ENCODE measurements around the gene PPIL1.

The PPIL1 gene

DNA sequence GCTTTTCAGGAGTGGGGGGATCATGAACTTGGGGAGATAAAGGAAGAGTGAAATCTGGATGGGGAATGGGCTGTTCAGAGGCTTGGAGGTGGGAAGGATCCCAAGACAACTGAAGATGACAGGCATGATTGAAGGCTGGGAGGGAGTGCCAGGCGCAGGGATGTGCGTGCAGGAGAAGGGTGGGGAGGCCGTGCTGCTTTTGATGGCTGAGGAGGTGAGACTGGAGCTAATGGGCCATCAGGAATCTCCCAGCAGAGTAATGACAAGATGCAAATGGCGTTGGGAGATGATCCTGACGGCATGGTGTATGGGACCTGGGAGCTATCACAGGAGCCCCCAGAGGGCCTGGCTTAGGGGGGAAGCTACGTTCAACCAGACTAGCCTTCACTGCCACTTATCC, 36.9 kb downstream of the PPIL1 start:
- TF ChIP-seq, protein P1, sequence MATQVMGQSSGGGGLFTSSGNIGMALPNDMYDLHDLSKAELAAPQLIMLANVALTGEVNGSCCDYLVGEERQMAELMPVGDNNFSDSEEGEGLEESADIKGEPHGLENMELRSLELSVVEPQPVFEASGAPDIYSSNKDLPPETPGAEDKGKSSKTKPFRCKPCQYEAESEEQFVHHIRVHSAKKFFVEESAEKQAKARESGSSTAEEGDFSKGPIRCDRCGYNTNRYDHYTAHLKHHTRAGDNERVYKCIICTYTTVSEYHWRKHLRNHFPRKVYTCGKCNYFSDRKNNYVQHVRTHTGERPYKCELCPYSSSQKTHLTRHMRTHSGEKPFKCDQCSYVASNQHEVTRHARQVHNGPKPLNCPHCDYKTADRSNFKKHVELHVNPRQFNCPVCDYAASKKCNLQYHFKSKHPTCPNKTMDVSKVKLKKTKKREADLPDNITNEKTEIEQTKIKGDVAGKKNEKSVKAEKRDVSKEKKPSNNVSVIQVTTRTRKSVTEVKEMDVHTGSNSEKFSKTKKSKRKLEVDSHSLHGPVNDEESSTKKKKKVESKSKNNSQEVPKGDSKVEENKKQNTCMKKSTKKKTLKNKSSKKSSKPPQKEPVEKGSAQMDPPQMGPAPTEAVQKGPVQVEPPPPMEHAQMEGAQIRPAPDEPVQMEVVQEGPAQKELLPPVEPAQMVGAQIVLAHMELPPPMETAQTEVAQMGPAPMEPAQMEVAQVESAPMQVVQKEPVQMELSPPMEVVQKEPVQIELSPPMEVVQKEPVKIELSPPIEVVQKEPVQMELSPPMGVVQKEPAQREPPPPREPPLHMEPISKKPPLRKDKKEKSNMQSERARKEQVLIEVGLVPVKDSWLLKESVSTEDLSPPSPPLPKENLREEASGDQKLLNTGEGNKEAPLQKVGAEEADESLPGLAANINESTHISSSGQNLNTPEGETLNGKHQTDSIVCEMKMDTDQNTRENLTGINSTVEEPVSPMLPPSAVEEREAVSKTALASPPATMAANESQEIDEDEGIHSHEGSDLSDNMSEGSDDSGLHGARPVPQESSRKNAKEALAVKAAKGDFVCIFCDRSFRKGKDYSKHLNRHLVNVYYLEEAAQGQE (IDR thresholded peaks at IDR 0.05; ENCODE audit: insufficient read depth in 1 of 2, low read depth in 2 of 2, low read length in 2 of 2), result no peak
- TF ChIP-seq SIN3A (IDR thresholded peaks at IDR 0.05; ENCODE audit: borderline replicate concordance, insufficient read depth, low read length) (no peak), POLR2AphosphoS5 (IDR thresholded peaks at IDR 0.05; ENCODE audit: low read depth, low read length) (no peak), TAF1 (IDR thresholded peaks at IDR 0.05; ENCODE audit: borderline replicate concordance, insufficient read depth, low read length) (no peak), FOXP2 (optimal IDR thresholded peaks at IDR 0.05; ENCODE audit: borderline replicate concordance, extremely low read depth, extremely low read length, insufficient read depth) (no peak)

DNA sequence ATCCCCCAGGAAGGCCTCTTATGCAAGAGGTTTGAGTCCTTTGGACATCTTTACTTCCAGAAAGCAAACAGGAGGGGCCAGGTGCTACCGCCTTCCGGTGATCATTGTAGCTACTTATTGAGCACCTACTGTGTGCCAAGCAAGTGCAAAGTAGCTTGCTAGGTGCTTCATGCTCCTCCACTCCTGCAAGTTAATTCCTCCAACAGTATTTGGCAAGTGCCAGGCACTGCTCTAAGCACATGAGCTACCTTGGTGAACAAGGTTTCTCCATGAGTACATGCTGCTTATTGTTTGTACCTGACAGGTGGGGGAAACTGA, 37.6 kb downstream of the PPIL1 start:
- TF ChIP-seq SIN3A (IDR thresholded peaks at IDR 0.05; ENCODE audit: borderline replicate concordance, insufficient read depth, low read length), result no peak
- no peak for TF ChIP-seq POLR2AphosphoS5 (IDR thresholded peaks at IDR 0.05; ENCODE audit: low read depth, low read length)
- no peak for TF ChIP-seq TAF1 (IDR thresholded peaks at IDR 0.05; ENCODE audit: borderline replicate concordance, insufficient read depth, low read length)
- no peak for TF ChIP-seq FOXP2 (optimal IDR thresholded peaks at IDR 0.05; ENCODE audit: borderline replicate concordance, extremely low read depth, extremely low read length, insufficient read depth)
- TF ChIP-seq, protein P1 (IDR thresholded peaks at IDR 0.05; ENCODE audit: insufficient read depth in 1 of 2, low read depth in 2 of 2, low read length in 2 of 2), result no peak

DNA sequence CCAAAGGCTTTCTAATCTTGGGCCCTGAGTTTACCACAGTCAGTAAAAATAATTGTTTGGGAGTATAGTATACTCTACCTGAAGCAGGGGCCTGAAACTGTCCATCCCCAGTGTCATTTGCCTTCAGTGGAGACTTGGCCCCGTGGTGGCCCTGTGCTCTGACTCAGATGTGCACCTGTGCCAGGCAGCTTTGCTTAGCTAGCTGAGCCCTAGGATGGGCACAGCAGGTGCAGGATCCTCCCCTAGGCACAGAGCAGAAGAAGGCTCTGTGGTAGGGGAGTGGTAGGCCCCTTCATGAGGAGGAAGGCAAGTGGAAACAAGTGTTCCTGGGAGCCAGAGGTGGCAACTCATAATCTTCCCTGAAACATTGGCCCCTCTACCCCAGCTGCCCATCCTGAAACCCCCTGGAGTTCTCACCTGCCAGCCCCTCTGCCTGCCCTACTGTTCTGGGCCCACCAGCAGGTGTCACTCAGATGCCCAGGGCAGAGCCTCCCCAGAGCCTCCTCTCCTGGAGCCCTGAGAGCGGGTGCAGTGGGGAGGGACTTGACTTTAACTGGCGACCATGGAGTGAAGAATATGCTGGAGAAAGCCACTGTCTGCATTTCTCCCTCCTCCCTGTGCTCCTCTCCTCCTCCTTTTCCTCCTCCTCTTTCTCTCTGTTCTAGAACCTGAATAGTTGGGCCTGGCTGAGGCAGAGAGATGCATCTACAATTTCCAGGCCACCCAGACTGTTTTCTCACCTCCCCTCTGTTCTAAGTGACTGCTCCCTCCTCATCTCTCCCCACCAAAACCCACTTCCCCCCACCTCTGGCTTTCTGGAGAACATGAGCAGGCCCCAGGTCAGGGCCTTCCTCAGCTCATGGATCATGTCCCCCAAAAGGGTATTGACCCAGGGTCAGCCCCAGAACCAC, 38.2 kb downstream of the PPIL1 start:
- TF ChIP-seq SIN3A (IDR thresholded peaks at IDR 0.05; ENCODE audit: borderline replicate concordance, insufficient read depth, low read length) (no peak), FOXP2 (optimal IDR thresholded peaks at IDR 0.05; ENCODE audit: borderline replicate concordance, extremely low read depth, extremely low read length, insufficient read depth) (no peak), POLR2AphosphoS5 (IDR thresholded peaks at IDR 0.05; ENCODE audit: low read depth, low read length) (no peak), TAF1 (IDR thresholded peaks at IDR 0.05; ENCODE audit: borderline replicate concordance, insufficient read depth, low read length) (no peak)
- TF ChIP-seq, protein P1 (IDR thresholded peaks at IDR 0.05; ENCODE audit: insufficient read depth in 1 of 2, low read depth in 2 of 2, low read length in 2 of 2), result no peak

DNA sequence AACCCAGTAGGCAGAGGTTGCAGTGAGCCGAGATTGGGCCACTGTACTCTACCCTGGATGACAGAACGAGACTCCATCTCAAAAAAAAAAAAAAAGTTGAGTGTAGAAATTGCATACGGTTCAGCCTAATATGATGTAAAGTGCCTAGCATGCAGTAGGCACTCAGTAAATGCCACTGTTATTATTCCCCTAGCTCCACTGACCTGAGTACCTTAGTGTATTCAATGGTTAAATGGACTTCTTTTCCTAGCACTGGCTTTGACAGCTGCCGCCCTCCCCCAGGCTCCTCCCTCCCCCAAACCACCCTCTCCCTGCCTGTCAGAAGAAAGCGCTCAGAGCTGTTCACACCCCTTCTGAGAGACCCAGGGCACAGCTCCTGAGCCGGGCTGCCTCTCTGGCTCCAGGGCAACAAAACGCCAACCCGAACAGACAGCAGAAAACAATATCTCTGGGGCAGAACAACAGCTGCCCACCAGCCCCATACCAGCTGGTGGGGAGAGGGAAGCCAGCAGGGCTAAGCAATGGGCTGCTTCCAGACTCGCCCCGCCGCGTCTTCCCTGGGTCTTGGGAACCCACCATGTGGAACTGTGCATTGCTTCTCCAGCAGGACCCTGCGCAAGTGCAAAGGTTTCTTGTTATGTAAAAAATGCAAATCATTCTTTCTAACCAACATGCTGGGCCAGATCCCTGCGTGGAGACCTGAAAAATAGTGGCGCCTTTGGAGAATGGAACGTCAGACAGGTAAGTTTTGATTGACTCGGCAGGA, 39.8 kb downstream of the PPIL1 start:
- TF ChIP-seq, protein P1 (IDR thresholded peaks at IDR 0.05; ENCODE audit: insufficient read depth in 1 of 2, low read depth in 2 of 2, low read length in 2 of 2), result no peak
- TF ChIP-seq FOXP2 (optimal IDR thresholded peaks at IDR 0.05; ENCODE audit: borderline replicate concordance, extremely low read depth, extremely low read length, insufficient read depth) (no peak), POLR2AphosphoS5 (IDR thresholded peaks at IDR 0.05; ENCODE audit: low read depth, low read length) (no peak), TAF1 (IDR thresholded peaks at IDR 0.05; ENCODE audit: borderline replicate concordance, insufficient read depth, low read length) (no peak)

Measured in PFSK-1 (cell line).